ENCODE results near the gene PAPOLA. TPM values are rescaled to one million over a fixed set of nuclear protein-coding genes. Genes with fewer than 3 reads are reported as not detected.

PAPOLA gene
- total and polyA plus RNA-seq, 2 of the 4 experiments (the other 2 are of a cell fraction): 73.8 to 128 TPM

DNA sequence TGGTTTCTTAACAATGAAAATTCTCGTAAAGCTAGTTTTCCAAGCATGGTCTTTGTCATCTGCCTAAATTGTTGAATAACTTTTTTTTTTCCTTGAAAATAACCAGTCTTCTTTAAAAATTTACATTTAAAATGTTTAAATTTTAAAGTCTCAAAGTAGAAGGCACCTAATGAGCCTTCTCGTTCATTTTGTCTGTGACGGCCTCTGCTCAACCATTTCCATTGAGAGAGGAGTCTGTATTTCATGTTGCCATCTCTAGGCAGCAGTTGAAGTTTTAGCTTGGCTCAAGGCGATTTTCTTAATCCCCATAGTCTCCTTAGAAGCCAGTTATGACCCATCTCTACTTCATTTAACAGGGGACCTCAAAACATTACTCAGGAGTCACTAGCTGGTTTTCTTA lies 69.1 kb downstream of the PAPOLA start:
- Histone ChIP-seq H4K8ac (ENCODE audit: low read depth in 2 of 2, low read length in 2 of 2) (no peak overlapping the region), H4K91ac (ENCODE audit: insufficient read depth, low read depth, low read length) (no peak overlapping the region), H3K4me2 (ENCODE audit: low read depth, low read length) (no peak overlapping the region), H3K9me1 (ENCODE audit: insufficient read depth, low read length) (0 out of 2 replicates have a peak, but pooled peaks cover 4% of the 10 kb centered on the region), H3K27me3 (ENCODE audit: control insufficient read depth, insufficient read depth, low read length) (no peaks in the 10 kb centered on the region), H2AK9ac (replicated peaks; ENCODE audit: low read depth, low read length, poor library complexity) (no peak overlapping the region), H3K56ac (ENCODE audit: extremely low read depth, insufficient read depth, low read length) (no peak overlapping the region), H3K9ac (ENCODE audit: low read depth, low read length) (no peak overlapping the region), H2BK120ac (ENCODE audit: low read depth, low read length) (no peak overlapping the region), H3K27ac (ENCODE audit: insufficient read depth, low read length) (no peak overlapping the region), H3K14ac (replicated peaks; ENCODE audit: low read depth, low read length) (no peak overlapping the region), H3K4me3 (ENCODE audit: insufficient read depth, low read depth, low read length) (no peak overlapping the region), H2BK20ac (ENCODE audit: low read depth, low read length) (no peak overlapping the region), H4K20me1 (ENCODE audit: insufficient read depth, low read length) (0 out of 2 replicates have a peak, but pooled peaks cover 3% of the 10 kb centered on the region), H3K36me3 (ENCODE audit: control insufficient read depth, insufficient read depth, low read length) (peaks cover 3% of the 10 kb centered on the region; the same call in 1 of the 2 replicates), H2AFZ (replicated peaks; ENCODE audit: low read length, poor library complexity) (no peak overlapping the region), H4K5ac (ENCODE audit: low read depth, low read length) (no peak overlapping the region), H3K9me3 (ENCODE audit: control insufficient read depth, insufficient read depth, low read length) (no peaks in the 10 kb centered on the region), H2BK15ac (ENCODE audit: low read depth, low read length) (no peak overlapping the region), H2AK5ac (ENCODE audit: low read depth, low read length) (no peak overlapping the region), H2BK5ac (ENCODE audit: low read depth, low read length, poor library complexity, severe bottlenecking) (no peak overlapping the region), H3K23ac (ENCODE audit: low read depth, low read length) (no peak overlapping the region), H3K18ac (ENCODE audit: low read depth, low read length) (no peak overlapping the region), H3K4me1 (ENCODE audit: control insufficient read depth, insufficient read depth, low read length) (peaks cover 4% of the 10 kb centered on the region; the same call in 1 of the 2 replicates), H3K79me1 (ENCODE audit: low read depth in 1 of 2, low read length in 2 of 2) (peaks cover 3 to 8% of the 10 kb centered on the region in 2 experiments; a peak in 1 of 4 replicates), H3K4ac (ENCODE audit: low read depth, low read length) (no peak overlapping the region)
- POLR2A ChIA-PET (ENCODE audit: unreplicated experiment): no interaction called here
- in situ Hi-C loops (cut with MboI; ENCODE audit: low sequenced_read_pairs): no loop called here
- TF ChIP-seq BHLHE40 (IDR thresholded peaks at IDR 0.05; ENCODE audit: low read depth, low read length) (no peak), MAZ (IDR thresholded peaks at IDR 0.05; ENCODE audit: borderline replicate concordance, low read depth, low read length) (no peak), POLR2A (IDR thresholded peaks at IDR 0.05; ENCODE audit: low read depth, low read length) (no peak), MAFK (IDR thresholded peaks at IDR 0.05; ENCODE audit: low read depth, low read length) (no peak), RCOR1 (IDR thresholded peaks at IDR 0.05; ENCODE audit: insufficient replicate concordance, low read length) (no peak), FOS (IDR thresholded peaks at IDR 0.05; ENCODE audit: low read depth, low read length) (no peak)
- CTCF ChIA-PET: interaction anchor here (1.2 kb wide), 1 partner anchor 170 kb away, joined by 3 read pairs; no protein-coding TSS in a partner anchor
- ATAC-seq (ENCODE audit: low read depth) (no peak), DNase-seq (no peak)
- no TSS peak for BruUV-seq (replicated peaks)
- dilution Hi-C loops (cut with HindIII; ENCODE audit: low sequenced_read_pairs, unreplicated experiment): no loop called here
- intact Hi-C loops (cut with micrococcal nuclease): no loop called here
- 83% methylated on average over 2 of the region's 4 CpGs; no CpG with 5 or more reads in 1 of the 2 experiments for WGBS, 2 experiments (ENCODE audit: extremely low coverage in 2 of 2, insufficient read length in 1 of 2)

Measured in IMR-90 (cell line).